SK-N-SH treated with all-trans-retinoic acid at 6 μM for 48 hours (cell line): ENCODE data around the gene ST6GALNAC1.

Source experiments
- ATAC-seq: fragments of 200-7000 bp; cut with Tn5 transposase; 3 replicates; pipeline ENCODE4 v1.9.1; 2020; ENCODE audit warnings: mild to moderate bottlenecking, moderate library complexity
- ARNTL ChIP-seq: fragments of 450-650 bp; formaldehyde crosslinking; IDR thresholded peaks from 2 replicates; pipeline ENCODE4 v1.5.0; 2020; ENCODE audit warnings: low read depth, mild to moderate bottlenecking, moderate library complexity, borderline replicate concordance
- BACH2 ChIP-seq: fragments of 250-450 bp; sonication (Bioruptor Pico); IDR thresholded peaks from 2 replicates; pipeline ENCODE4 v1.9.0; 2021; ENCODE audit warnings: mild to moderate bottlenecking, borderline replicate concordance
- CSDC2 ChIP-seq: fragments of 250-450 bp; sonication (Bioruptor Pico); IDR thresholded peaks from 2 replicates; pipeline ENCODE4 v1.5.0; 2020; ENCODE audit warnings: mild to moderate bottlenecking, moderate library complexity
- GLIS3 ChIP-seq: fragments of 250-450 bp; sonication (Bioruptor Pico); IDR thresholded peaks from 2 replicates; pipeline ENCODE4 v1.5.0; 2020; ENCODE audit warnings: mild to moderate bottlenecking, moderate library complexity
- ISL1 ChIP-seq: fragments of 250-450 bp; sonication (Bioruptor Pico); IDR thresholded peaks from 2 replicates; pipeline ENCODE4 v2.1.2; 2022; ENCODE audit warnings: mild to moderate bottlenecking, moderate library complexity
- PPARA ChIP-seq: fragments of 250-450 bp; sonication (Bioruptor Pico); IDR thresholded peaks from 2 replicates; pipeline ENCODE4 v1.5.0; 2020; ENCODE audit warnings: mild to moderate bottlenecking, borderline replicate concordance
- RARB ChIP-seq: fragments of 250-450 bp; sonication (Bioruptor Pico); IDR thresholded peaks from 2 replicates; pipeline ENCODE4 v1.8.0; 2021; ENCODE audit warnings: mild to moderate bottlenecking, moderate library complexity
- SNAI2 ChIP-seq: fragments of 250-450 bp; sonication (Bioruptor Pico); IDR thresholded peaks from 2 replicates; pipeline ENCODE4 v1.5.0; 2020; ENCODE audit warnings: mild to moderate bottlenecking, moderate library complexity
- TCF4 ChIP-seq: fragments of 250-450 bp; sonication (Bioruptor Pico); IDR thresholded peaks from 2 replicates; pipeline ENCODE4 v1.8.0; 2021; ENCODE audit warnings: mild to moderate bottlenecking, moderate library complexity, borderline replicate concordance
- ZC3H10 ChIP-seq: fragments of 250-450 bp; sonication (Bioruptor Pico); IDR thresholded peaks from 2 replicates; pipeline ENCODE4 v1.5.1; 2021; ENCODE audit warnings: mild to moderate bottlenecking, moderate library complexity
- ZFP3 ChIP-seq: fragments of 250-450 bp; sonication (Bioruptor Pico); IDR thresholded peaks from 2 replicates; pipeline ENCODE4 v1.5.0; 2020; ENCODE audit warnings: mild to moderate bottlenecking, moderate library complexity
- ZFP30 ChIP-seq: fragments of 450-650 bp; formaldehyde crosslinking; IDR thresholded peaks from 2 replicates; pipeline ENCODE4 v1.5.0; 2022; ENCODE audit warnings: mild to moderate bottlenecking, moderate library complexity
- ZNF565 ChIP-seq: fragments of 450-650 bp; formaldehyde crosslinking; conservative IDR thresholded peaks from 2 replicates; pipeline ENCODE4 v1.5.0; 2020; ENCODE audit warnings: low read depth, mild to moderate bottlenecking, moderate library complexity
- ZNF70 ChIP-seq: fragments of 450-650 bp; formaldehyde crosslinking; IDR thresholded peaks from 2 replicates; pipeline ENCODE4 v1.5.0; 2020; ENCODE audit warnings: mild to moderate bottlenecking, moderate library complexity
- ZNF8 ChIP-seq: fragments of 450-650 bp; formaldehyde crosslinking; IDR thresholded peaks from 2 replicates; pipeline ENCODE4 v1.5.0; 2020; ENCODE audit warnings: mild to moderate bottlenecking, moderate library complexity
- TF ChIP-seq, protein P1 (sequence below): fragments of 250-450 bp; sonication (Bioruptor Pico); IDR thresholded peaks from 2 replicates; pipeline ENCODE4 v1.8.0; 2020; ENCODE audit warnings: mild to moderate bottlenecking, moderate library complexity, borderline replicate concordance
- TF ChIP-seq, protein P2 (sequence below): fragments of 250-450 bp; sonication (Bioruptor Pico); IDR thresholded peaks from 2 replicates; pipeline ENCODE4 v1.5.0; 2020; ENCODE audit warnings: mild to moderate bottlenecking, moderate library complexity
- TF ChIP-seq, protein P3 (sequence below): fragments of 250-450 bp; sonication (Bioruptor Pico); IDR thresholded peaks from 2 replicates; pipeline ENCODE4 v1.5.1; 2020; ENCODE audit warnings: low read depth, mild to moderate bottlenecking, moderate library complexity
- TF ChIP-seq, protein P4 (sequence below): fragments of 250-450 bp; sonication (Bioruptor Pico); IDR thresholded peaks from 2 replicates; pipeline ENCODE4 v1.8.0; 2021; ENCODE audit warnings: low read depth, mild to moderate bottlenecking, moderate library complexity, borderline replicate concordance

ST6GALNAC1 gene

DNA sequence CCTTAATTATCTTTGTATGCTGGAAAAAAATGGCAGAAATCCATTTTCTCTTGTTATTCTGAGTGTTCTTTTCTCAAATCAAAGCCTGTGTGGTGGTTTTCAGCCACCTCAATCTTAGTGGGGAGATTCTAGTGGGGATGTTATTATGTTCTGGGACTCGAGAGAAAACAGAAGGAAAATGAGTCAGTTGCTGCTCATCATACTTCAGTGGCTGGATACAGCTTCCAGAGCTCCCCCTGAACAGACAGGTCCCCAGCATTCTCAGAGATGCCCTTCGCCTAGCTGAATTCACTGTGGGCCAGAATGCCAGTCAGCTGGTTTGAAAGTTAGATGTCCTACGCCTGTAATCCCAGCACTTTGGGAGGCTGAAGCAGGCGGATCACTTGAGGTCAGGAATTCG lies 8.5 kb downstream of the ST6GALNAC1 start:
- no peak for TF ChIP-seq ZNF8 (CRISPR knock-in tag)
- TF ChIP-seq GLIS3 (CRISPR knock-in tag): no peak
- 0 out of 2 replicates have a peak, but pooled peaks have one; percentile 26 for TF ChIP-seq CSDC2 (CRISPR knock-in tag)
- peak; percentile 72 for ATAC-seq

DNA sequence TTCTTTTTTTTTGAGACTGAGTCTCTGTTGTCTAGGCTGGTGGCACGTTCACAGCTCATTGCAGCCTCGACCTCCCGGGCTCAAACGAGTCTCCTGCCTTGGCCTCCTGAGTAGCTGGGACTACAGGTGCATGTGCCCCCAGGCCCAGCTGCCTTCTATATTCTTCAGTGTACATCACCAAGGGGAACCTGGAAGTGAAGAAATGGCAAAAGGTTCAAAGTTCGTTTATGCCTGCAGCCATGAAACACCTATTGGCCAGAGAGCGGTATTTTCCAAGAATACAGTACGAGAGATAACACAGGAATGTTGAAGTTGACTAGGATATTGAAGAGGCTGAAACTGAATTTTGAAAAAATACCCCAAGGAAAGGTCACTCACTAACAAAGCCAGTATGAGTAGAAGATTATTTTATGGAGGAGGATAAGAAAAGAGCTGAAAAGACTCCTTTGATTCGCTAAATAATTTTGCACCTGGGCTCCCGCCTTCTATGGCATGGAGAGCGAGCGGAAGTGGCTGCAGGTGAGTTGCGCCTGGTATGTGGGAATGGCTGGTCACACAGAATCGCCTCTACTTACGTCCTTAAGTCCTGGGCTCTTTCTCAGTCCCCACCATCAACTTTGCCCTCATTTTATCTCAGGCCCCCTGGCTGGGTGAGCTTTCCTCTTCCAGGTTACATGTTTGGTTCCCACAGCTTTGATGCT lies 9.8 kb downstream of the ST6GALNAC1 start:
- no peak for ATAC-seq
- TF ChIP-seq ISL1 (CRISPR knock-in tag): no peak
- no peak for TF ChIP-seq ZFP3 (CRISPR knock-in tag)
- TF ChIP-seq ZNF70 (CRISPR knock-in tag): no peak
- no peak for TF ChIP-seq RARB
- TF ChIP-seq, protein P1, sequence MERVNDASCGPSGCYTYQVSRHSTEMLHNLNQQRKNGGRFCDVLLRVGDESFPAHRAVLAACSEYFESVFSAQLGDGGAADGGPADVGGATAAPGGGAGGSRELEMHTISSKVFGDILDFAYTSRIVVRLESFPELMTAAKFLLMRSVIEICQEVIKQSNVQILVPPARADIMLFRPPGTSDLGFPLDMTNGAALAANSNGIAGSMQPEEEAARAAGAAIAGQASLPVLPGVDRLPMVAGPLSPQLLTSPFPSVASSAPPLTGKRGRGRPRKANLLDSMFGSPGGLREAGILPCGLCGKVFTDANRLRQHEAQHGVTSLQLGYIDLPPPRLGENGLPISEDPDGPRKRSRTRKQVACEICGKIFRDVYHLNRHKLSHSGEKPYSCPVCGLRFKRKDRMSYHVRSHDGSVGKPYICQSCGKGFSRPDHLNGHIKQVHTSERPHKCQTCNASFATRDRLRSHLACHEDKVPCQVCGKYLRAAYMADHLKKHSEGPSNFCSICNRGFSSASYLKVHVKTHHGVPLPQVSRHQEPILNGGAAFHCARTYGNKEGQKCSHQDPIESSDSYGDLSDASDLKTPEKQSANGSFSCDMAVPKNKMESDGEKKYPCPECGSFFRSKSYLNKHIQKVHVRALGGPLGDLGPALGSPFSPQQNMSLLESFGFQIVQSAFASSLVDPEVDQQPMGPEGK (CRISPR knock-in tag): no peak
- no peak for TF ChIP-seq ARNTL (CRISPR knock-in tag)
- TF ChIP-seq GLIS3 (CRISPR knock-in tag): no peak
- TF ChIP-seq, protein P2, sequence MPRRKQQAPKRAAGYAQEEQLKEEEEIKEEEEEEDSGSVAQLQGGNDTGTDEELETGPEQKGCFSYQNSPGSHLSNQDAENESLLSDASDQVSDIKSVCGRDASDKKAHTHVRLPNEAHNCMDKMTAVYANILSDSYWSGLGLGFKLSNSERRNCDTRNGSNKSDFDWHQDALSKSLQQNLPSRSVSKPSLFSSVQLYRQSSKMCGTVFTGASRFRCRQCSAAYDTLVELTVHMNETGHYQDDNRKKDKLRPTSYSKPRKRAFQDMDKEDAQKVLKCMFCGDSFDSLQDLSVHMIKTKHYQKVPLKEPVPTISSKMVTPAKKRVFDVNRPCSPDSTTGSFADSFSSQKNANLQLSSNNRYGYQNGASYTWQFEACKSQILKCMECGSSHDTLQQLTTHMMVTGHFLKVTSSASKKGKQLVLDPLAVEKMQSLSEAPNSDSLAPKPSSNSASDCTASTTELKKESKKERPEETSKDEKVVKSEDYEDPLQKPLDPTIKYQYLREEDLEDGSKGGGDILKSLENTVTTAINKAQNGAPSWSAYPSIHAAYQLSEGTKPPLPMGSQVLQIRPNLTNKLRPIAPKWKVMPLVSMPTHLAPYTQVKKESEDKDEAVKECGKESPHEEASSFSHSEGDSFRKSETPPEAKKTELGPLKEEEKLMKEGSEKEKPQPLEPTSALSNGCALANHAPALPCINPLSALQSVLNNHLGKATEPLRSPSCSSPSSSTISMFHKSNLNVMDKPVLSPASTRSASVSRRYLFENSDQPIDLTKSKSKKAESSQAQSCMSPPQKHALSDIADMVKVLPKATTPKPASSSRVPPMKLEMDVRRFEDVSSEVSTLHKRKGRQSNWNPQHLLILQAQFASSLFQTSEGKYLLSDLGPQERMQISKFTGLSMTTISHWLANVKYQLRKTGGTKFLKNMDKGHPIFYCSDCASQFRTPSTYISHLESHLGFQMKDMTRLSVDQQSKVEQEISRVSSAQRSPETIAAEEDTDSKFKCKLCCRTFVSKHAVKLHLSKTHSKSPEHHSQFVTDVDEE (CRISPR knock-in tag): no peak
- no peak for TF ChIP-seq TCF4 (CRISPR knock-in tag)
- no peak for TF ChIP-seq PPARA (CRISPR knock-in tag)
- no peak for TF ChIP-seq ZFP30 (CRISPR knock-in tag)
- no peak for TF ChIP-seq BACH2 (CRISPR knock-in tag)
- no peak for TF ChIP-seq ZC3H10
- TF ChIP-seq, all 23 proteins: peak for 0

DNA sequence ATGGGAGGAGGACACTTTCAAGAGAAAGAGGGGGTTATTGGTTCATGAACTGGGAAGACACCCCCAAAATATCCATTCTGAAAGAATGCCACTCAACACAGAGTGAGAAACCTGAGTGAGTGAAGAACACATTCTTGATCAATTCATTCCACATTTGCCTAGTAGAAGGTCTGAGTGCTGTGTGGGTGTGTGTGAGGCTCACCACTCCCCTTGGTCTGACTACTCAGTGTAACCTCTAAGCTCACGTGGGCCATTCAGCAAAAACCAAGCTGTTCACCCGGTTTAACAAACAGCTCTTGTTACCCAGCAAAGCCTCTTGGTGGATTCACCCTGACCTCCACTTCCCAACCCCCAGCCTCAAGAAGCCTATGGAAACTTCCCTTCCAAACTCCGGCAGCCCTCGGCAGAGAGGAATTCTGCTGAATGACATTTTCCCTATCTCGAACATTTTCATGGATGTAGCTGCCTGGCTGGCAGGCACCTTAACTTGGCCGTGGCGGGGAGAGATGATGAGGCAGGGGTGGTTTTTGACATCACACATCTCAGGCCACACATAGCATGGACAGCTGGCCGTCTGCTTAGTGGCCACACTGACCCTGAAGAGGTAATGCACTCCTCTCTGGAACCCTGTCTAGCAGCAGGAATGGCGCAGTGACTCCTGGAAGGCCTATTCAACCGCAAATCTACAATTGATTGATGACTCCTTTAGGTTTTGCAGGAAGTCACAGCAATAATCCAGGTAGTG lies 11.6 kb downstream of the ST6GALNAC1 start:
- TF ChIP-seq SNAI2 (CRISPR knock-in tag) (no peak), ZNF8 (CRISPR knock-in tag) (no peak), ZNF565 (CRISPR knock-in tag) (no peak), ZFP3 (CRISPR knock-in tag) (no peak)
- TF ChIP-seq, protein P3, sequence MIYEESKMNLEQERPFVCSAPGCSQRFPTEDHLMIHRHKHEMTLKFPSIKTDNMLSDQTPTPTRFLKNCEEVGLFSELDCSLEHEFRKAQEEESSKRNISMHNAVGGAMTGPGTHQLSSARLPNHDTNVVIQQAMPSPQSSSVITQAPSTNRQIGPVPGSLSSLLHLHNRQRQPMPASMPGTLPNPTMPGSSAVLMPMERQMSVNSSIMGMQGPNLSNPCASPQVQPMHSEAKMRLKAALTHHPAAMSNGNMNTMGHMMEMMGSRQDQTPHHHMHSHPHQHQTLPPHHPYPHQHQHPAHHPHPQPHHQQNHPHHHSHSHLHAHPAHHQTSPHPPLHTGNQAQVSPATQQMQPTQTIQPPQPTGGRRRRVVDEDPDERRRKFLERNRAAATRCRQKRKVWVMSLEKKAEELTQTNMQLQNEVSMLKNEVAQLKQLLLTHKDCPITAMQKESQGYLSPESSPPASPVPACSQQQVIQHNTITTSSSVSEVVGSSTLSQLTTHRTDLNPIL (CRISPR knock-in tag): no peak
- TF ChIP-seq, protein P4, sequence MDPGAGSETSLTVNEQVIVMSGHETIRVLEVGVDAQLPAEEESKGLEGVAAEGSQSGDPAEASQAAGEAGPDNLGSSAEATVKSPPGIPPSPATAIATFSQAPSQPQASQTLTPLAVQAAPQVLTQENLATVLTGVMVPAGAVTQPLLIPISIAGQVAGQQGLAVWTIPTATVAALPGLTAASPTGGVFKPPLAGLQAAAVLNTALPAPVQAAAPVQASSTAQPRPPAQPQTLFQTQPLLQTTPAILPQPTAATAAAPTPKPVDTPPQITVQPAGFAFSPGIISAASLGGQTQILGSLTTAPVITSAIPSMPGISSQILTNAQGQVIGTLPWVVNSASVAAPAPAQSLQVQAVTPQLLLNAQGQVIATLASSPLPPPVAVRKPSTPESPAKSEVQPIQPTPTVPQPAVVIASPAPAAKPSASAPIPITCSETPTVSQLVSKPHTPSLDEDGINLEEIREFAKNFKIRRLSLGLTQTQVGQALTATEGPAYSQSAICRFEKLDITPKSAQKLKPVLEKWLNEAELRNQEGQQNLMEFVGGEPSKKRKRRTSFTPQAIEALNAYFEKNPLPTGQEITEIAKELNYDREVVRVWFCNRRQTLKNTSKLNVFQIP (CRISPR knock-in tag): no peak
- no peak for ATAC-seq

DNA sequence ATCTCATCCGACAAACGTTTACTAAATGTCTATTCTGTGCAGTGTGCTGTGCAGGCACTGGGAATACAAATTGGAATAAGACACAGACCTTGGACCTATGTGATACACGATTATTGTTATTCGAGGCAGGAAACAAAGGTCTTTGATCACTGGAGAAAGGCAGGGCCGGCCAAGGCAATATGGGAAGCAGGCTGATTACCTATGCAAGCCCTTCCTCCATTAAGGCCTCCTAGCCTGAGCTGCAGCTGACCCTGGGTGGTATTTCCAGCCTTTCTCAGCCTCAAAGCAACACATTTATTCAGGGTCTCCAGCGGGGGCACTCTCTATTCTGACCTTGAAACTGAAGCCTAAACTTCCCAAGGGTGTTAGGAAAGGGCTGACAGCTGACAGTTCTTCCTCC lies 13.4 kb downstream of the ST6GALNAC1 start:
- ATAC-seq: no peak
- TF ChIP-seq, protein P3 (CRISPR knock-in tag): no peak
- no peak for TF ChIP-seq ZC3H10
- TF ChIP-seq, protein P1 (CRISPR knock-in tag): no peak
- no peak for TF ChIP-seq SNAI2 (CRISPR knock-in tag)
